HUDEP-2 (cell line): ENCODE data around the gene GPSM1.
"Not testable (repeated sequence)": the region's sequence is repeated elsewhere in the genome, so short reads cannot be mapped to it uniquely, and the experiment has no call there.

Source experiments
- DNase-seq, 76 experiments: peaks; one replicate each; lab custom pipeline; 2025; ENCODE audit not compliant: unreplicated experiment in 76 of 76; lab: John Stamatoyannopoulos, UW

GPSM1 gene

DNA sequence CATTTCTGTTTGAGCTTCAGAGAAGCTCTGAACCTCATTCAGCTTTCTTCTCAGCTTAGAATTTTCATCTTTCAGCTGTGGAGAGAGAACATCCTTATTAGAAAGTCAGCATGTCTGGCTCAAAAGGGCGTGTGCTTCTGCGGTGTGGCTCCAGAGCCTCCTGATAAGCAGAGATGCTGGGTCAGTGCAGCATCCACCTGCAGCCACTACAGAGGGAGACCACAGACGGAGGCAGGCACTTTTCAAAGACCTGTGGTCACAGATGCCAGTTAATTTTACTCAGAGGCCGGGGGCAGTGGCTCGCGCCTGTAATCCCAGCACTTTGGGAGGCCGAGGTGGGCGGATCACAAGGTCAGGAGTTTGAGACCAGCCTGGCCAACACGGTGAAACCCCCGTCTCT is 78.6 kb downstream of the GPSM1 start:
- not testable (repeated sequence) for DNase-seq

DNA sequence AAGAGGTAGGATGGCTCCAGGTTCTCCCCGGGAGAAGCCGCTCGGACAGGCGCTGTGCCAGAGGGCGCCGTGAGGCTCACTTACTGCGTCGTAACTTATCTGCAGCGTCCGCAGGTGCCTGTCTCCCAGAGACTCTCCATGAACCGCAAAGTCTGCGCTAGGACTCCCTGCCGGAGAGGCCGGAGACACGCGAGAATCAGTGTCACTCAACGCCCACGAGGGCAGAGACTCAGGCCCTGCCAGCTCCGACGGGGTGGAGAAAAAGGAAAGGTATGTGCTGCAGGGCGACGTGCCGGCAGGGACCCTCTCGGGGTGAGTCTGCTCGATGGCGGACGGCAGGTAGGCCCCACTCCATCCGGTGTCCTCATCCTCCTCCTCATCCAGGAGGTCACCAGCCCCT is 79.7 kb downstream of the GPSM1 start:
- DNase-seq = not testable (repeated sequence)

DNA sequence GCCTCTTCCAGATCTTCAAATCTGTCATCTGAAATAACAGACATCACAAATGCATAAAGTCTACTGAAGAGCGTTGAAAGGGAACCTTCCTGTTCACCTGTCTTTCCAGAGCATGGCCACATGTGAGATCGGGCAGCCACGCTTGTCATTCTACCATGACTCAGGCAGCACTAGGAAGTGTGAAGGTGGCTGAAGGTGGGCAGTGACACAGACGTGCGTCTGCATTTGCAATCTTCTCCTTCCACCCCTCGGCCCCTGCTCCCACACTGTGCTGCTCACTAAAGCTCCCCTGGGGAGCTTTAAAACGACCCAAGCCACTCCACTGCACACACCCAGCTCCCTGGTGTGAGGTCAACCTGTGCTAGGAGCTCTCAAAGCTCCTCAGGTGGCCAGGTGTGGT is 80.6 kb downstream of the GPSM1 start:
- DNase-seq = no peak
